ENCODE data around the gene RAD21L1.

RAD21L1 gene

DNA sequence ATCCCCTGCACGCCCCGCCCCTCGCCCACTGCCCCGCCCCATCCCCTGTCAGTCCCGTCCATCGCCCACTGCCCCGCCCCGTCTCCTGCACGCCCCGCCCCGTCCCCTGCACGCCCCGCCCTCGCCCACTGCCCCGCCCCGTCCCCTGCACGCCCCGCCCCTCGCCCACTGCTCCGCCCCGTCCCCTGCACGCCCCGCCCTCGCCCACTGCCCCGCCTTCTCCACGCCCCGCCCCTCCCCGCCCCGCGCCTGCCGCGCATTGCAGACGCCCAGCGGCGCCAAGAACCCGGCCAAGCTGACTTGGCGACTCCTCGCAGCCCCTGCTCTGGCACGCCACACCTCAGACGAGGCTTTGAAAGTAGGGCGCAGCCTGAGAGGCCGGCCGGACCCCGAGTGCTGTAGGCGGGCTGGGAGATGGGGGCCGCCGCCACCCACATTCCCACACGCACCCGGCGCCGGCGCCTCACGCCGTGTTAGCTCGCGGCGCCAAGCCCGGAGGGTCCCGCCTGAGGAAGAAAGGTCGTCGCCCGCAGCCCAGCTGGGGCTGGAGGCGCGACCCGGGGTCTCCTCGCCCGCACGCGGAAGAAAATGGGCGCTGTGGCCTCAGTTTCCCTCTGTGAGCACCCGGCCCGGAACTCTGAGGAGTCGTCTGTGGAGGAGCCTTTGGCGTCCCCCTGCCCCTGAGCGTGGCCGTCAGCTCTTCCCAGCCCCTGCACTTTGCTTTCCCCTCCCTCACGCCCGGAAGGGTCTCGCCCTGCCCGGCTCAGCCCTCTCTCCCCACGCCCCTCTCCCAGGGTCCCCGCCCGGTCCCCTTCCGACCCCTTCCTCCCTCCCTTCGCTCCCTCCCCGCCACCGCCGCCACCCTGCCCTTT, at the start of gene RAD21L1:
Gene RAD21L1, plus strand, starts transcription at position 262 of the 872 bp plus-strand sequence. CDS start 2,410 bp downstream, outside the sequence.
- DNase-seq: peak; percentile 71

DNA sequence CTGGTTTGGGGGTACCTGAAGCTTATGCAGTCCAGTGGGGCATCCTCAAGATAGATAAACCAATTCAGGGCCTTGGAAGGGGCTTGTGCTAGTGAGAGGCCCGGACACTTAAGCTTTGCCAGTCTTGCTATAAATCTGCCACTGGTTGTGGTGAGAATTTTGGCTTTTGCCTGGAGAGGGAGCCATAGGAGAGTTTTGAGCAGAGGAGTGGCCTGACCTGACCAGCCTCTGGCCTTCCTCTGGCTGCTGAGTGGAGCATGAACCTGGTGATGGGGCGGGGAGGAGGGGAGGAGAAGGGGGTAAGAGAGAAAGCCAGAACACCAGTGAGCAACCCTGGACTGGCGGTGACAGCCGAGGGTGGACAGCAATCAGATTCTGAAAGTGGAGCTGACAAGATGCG, 48.2 kb upstream of the RAD21L1 start:
- no peak for DNase-seq

DNA sequence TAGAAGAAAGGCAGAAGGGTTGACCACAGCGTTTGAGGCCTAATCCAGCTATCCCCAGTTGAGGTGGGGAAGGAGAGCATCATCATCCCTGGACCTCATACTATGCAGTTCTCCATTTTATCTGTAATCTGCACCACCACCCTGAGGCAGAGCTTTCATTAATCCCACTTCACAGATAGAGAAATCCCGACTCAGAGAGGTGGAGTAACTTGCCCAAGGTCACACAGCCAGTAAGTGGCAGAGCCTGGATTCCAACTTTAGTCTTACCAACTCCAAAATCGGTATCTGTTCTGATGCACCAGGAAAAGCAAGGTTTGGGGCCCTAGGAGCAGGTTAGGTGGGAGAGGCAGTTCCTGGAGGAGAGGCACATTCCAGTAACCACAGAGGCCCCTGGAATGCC, 47.7 kb upstream of the RAD21L1 start:
- no peak for DNase-seq

DNA sequence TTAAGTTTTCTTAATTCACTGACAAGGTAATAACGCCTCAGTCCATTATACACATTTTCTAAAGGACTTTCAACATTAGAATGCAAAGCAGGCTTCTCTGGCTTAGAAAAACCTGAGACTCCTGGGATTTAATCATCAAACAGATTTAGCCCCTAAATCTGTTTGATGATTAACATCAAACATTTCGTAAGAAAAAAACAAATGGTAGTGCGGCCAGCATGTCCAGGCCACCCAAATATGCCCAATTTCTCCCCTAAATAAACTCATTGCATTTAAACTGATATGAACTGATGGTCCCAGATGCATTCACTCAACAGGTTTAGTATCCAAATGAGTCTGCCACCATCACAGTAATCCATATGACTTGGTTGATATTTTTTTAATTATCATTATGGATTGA, 47.2 kb upstream of the RAD21L1 start:
- DNase-seq: no peak

DNA sequence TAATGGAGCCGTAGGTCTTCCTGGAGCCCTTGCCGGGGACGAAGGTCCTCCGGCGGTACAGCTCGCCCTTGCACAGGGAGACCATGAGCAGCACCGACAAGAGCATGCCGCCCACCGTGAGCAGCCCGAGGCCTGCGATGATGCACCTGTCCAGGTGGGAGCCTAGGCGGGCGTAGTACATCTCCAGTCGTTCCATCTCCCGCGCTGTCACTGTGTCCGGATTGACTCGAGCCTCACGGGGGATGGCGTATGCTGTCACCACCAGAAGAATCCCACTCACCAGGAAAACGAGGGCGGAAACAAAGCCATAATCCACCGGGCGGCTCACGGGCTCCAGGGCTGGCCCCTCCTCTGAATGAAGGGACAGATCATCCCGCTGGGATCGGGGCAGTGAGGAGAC, 44.9 kb upstream of the RAD21L1 start:
- no peak for DNase-seq

DNA sequence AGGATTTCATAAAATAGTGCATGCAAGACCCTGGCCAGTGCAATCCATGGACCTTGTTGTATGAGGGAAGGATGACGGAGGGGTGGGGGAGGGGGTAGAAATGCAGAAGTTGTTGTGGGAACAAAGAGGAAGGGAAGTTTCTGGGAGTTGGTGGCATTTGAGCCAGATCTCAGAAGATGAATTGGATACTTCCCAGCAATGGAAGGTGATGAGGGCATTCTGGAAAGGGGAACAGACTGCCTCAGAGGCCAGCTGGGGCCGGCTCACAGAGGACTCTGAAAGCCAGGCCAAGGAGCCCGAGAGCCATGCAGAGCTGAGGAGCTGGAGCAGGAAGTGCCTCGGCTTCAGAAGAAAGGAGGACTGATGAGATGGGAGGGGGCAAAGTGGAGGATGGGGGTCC, 43.7 kb upstream of the RAD21L1 start:
- DNase-seq: no peak

DNA sequence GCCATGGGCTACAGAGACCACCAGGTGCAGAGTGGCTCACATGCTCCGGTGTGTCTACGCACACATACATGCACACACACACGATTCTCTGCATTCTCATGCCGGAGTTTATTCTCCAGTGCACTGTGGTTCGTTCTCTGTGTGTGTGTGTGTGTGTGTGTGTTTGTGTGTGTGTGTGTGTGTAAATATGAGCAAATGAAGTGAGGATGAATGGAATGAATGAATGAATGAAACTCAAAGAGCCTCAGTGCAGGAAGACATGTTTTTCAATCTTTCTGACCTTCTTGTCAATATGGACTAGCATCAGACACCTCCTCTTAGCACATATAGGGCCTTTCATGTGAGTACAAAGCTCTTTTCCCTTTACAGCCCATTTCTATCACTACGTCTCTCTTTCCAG, 42.7 kb upstream of the RAD21L1 start:
- no peak for DNase-seq

DNA sequence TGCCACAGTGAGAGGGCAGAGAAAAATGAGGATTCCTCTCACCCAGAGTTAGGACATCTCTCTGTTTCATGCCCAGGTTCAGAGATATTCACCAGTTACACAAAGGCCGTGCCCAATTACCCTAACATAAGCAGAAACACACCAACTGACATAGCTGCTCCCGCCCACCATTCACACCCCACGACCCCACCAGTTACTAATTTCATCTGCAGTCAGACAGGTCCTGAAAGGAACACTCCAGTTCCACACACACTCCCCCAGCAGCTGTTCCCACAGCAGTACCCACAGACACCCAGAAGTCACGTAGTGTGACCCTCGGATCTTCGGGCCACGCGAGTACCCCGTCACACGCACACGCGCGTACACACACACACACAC, 41.6 kb upstream of the RAD21L1 start:
- no peak for DNase-seq

DNA sequence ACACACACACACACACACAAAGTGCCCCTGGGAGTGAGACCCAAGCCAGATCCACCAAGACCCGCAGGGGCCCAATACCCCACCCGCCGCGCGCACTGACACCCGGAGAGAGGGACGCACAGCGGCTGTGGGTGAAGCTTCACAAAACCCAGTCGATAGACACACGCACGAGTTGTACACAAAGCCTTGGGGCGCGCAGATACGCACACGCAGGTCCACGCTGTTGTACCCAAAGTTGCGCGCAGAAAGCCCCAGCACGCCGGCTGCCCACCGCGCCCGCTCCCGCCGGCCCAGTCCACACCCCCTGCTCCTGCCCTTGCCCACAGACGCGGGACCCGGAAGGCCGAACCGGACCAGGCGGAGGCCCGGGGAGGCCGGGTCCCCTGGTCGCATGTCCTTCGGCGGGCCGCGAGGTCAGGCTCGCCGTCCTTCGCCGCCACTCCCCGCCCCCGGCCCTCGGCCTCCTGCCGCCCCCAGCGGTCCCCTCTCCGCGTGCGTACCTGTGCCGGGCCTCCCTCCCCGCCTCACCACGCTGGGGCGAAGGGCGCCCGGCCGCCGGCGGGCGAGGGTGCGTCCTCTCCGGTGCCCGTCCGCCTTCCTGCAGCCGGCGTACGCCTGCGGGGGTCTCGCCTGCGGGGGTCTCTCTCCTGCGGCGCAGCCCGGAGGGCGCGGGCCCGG, 41.1 kb upstream of the RAD21L1 start, which contains the start of gene TMEM74B:
Gene TMEM74B, minus strand, starts transcription at position 344 of the 678 bp plus-strand sequence. CDS start 1,180 bp downstream, outside the sequence.
- DNase-seq: no peak

DNA sequence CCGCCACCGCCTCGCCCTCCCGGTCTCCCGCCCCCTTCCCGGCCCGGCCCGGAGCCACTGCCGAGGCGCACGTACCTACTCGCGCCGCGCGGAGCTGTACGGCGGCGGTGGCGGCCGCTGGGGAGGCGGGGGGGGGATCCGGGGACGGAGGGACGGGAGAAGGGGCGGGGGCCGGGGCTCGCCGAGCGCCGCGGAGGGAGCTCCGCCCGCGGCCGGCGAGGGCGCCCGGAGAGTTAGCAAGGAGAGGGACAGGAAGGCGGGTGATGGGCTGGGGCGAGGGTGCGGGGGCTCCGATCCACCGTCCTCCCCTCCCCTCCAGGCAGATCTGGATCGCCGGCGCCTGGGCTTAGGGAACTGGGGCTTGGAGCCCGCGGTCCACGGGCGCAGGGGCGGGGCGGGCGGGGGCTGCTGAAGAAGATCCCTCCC, 40.5 kb upstream of the RAD21L1 start:
- no peak for DNase-seq

DNA sequence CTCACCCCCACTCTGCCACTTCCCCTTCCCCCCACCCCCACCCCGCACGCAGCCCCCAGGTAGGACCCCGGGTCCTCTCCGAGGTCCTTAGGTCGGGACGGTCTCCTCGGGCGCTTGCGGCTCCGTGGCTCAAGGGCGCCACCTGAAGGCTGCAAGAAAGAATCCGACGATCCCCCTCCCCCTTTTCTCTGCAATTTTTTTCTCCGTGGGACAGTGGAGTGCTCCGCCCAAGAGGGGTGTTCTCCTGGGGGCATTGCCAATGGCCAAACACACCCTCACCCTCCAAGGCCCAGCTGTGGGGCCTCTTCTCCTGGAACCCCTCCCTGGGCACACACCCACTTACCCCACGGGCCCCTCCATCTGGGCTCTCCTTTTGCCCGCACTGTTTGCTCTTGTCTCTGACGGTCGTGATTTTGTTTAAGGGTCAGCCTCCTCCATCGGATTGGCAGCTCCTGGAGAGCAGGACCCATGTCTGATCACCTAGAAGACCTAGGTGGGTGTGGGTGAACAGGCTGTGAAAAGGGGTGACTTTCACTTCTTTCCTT, 40.0 kb upstream of the RAD21L1 start:
- DNase-seq: peak; percentile 43

DNA sequence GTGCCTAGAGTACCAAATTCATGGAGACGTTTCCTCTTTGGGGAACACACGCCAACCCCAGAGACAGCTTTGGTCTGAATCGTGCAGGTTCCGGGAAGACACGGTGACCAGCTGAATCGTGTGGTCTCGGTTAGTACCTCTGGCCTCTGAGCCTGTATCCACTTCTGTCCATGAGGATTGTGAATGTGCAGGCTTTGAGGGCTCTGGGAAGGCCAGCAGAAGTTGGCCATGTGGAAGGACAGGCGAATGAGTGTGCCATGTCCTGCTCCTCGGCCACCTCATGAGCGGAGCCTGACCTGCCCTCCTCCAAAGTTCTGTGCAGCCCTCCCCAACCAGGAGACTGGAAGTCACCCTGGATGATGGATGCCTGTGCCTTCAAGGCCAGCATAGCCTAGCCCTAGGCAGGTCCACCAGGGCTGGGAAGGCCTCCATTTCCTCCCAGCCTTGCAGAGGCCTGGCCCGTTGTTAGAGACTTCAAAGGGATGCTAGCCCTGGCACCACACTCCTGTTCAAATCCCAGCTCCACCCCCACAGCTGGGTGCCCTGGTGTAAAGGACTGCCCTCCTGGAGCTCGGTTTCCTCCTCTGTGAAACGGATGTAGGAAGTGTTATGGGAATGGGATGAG, 39.4 kb upstream of the RAD21L1 start:
- no peak for DNase-seq

DNA sequence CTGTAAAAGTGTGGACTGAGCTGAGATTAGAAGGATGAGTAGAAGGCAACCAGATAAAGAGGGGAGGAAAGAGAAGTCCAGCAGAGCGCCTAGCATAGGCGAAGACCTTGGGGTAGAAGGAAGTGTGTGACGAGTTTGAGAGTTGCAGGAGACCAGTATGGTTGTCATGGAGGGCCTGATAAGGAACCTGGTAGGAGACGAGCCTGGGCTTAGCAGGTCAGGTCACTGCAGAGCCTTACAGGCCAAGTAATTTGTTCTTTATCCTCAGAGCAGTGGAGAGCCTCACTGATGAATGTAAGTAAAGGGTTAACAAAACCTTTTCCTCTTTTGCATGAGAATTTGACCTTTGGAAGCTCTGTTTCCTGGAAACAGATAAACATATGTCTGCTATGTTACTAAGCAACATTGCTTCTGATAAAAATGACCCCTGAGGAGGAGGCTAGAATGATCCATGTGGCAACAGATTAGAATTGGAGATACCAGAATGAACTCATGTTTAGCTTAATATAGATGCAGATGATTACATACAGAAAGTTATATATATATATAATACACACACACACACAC, 38.2 kb upstream of the RAD21L1 start:
- DNase-seq: no peak

DNA sequence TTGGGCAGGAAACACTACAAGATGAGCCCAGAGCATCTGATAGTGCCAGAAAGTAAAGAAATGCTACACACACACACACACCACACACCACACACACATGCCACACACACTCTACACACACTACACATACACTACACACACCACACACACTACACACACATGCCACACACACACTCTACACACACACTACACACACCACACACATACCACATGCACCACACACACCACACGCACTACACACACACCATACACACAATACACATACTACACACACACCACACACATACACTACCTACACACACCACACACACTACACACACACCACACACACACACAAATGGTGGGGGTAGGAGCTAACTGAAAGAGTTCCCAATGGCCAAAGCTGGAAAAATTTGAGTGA, 37.5 kb upstream of the RAD21L1 start:
- DNase-seq: no peak

DNA sequence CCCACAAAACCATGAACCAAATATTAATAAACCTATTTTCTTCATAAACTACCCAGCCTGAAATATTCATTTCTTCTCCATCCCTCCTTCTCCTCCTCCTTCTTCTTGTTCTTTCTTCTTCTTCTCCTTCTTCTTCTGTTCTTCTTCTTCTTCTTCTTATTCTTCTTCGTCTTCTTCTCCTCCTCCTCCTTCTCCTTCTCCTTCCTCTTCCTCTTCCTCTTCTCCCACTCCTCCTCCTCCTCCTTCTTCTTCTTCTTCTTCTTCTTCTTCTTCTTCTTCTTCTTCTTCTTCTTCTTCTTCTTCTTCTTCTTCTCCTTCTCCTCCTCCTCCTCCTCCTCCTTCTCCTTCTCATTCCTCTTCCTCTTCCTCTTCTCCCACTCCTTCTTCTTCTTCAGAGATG, 36.0 kb upstream of the RAD21L1 start:
- no peak for DNase-seq

DNA sequence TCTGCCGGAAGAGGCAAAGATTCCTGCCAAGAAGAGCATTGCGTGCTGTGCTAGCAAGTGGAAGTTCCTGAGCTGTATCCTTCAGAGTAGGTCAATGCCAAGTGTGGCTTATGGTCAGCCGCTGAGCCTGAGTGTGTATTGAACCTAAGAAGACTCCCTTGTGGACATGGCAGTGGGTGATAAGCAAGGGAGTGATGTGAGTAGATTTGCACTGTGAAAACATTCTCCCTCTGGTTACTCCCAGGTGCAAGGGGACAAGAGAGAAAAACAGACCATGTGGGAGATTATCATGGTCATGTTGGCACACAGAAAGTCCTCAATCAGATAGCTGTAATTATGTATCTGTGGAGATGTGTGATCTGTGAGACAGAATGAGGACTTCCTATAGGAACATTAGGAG, 35.0 kb upstream of the RAD21L1 start:
- no peak for DNase-seq

DNA sequence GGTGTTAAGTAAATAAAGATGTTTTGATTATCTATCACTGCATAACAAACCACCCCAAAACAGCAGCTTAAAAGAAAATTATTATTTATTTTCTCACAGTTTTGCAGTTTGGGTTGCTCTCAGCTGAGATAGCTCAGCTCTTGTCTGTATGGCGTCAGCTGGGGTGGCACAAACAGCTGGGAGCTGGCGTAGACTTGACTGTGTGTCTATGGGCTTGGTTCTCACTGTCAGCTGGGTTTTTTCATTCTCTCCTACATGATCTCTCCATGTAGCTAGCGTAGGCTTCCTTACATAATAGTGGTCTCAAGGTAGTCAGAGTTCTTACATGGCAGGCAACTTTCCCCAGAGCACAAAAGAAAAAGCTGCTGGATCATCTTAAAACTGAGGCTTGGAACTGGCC, 34.5 kb upstream of the RAD21L1 start:
- no peak for DNase-seq

DNA sequence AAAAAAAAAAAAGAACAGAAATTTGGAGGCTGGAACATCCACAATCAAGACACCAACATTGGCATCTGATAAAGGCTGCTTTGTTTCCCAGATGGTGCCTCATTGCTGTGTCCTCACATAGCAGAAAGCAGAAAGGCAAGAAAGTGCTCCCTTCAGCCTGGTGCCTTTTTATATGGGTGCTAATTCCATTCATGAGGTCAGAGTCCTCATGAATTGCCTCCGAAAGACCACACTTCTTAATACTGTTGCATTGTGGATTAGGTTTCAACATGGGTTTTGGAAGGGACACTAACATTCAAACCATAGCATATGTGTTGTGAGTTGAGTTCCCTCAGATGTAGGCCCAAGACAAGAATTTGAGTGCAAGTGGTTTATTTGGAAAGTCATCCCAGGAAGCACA, 30.6 kb upstream of the RAD21L1 start:
- no peak for DNase-seq

DNA sequence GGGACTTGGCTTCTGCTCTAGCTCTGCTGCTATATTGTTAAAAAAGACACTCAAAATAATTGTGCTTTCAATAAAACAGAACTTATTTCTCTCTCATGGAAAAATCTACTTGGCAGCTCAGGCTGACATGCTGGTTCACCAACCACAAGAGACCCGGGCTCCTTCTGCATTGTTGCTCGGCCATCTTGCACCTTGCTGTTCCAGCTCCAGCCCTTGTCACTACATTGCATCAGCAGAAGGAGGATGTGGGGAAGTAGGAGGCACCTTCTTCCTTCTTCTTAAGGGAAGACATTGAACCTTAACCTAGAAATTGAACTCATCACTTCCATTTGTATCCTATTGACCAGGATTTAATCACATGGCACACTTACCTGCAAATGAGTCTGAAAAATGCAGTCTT, 29.2 kb upstream of the RAD21L1 start:
- no peak for DNase-seq

DNA sequence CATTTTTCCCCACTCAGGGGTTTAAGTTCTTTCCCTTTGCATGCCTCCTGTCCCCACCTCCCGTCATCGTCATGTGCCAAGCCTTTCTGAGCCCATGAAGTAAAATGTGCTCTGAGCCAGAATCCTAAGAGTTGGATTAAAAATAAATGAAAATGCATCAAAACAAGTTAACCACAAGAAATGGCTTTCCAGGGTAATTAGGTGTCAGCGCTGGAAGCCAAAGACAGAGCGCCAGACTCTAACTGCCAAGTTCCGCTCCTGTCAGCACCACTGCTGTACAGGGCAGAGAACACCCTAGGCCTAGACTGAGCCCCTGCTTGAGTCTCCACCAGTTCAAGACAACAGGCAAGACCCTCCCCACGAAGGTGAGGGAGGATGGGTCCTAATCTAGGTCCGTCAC, 28.0 kb upstream of the RAD21L1 start:
- DNase-seq: no peak

DNA sequence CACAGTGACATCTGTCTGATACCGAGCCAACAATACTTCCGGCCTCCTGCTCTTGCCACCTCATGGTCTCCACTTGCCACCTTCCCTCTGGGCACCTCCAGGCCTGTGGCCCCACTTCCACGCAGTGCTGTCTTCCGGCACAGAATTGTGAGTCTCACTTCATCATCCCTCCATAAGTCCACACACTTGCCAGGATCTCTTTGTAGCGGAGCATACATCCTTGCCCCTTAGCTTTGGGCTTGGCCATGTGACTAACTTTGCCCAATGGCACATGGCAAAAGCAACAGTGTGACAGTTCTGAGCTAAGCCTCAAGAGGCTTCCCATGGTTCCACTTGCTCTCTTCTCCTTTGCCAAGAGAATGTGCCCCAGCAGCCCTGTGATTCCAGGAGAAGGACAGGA, 27.1 kb upstream of the RAD21L1 start:
- no peak for DNase-seq

DNA sequence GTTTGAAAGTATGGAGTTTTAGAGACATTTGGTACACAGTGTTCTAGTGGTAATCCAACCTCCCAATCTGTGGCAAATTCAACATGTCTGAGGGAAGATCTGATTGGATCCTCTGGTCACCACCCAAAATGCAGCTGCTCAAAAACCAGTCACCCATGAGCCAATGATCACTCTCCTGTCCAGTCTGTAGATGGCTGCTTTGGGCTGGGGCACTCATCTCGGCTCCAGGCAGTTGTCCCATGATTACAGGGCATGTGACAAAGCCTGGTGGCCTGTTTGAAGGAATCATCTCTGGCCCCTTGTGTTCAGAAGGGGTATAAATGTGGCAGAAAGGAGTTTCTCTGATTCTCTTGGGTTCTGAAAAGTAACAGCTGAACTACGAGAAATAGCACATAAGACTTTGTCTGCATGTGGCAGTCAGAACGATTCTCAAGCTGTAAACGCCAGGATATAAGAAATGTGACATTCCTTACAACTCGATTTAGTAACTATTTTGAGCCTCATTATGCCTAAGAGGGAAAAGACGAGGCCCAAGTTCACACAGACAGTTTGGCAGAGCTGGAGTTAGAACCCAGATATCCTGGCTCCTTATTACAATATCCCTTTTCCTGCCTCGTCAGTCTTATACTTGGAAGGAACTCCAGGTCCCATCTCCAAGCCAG, 26.5 kb upstream of the RAD21L1 start:
- DNase-seq: no peak

DNA sequence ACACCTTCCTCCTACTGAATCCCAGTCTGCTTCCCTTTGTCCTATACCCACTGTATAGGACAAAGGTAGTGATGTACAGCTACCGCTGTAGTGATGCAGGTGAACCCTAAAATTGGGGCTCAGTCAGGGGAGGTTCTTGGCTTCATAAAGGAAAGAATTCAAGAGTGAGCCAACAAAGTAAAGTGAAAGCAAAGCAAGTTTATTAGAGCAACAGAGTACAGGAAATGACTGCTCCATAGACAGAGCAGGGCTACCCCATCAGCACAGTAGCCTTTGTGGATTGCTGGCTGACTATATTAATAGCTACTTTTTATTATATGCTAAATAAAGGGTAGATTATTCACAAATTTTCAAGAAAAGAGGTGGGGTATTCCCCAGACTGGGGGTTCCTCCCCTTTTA, 25.9 kb upstream of the RAD21L1 start:
- DNase-seq: no peak

All from activated naive CD4-positive, alpha-beta T cell treated with Interleukin-2 at 50 U/mL for 16 hours (primary cell).